Measurements from ENCODE around the gene TSPYL4.
"Not testable (repeated sequence)": the region's sequence is repeated elsewhere in the genome, so short reads cannot be mapped to it uniquely, and the experiment has no call there.

TSPYL4 gene

GRCh38 chr6:116253505-116254296 lies at the start of gene TSPYL4:
TSPYL4 (minus strand) TSS chr6:116254075; CDS start chr6:116254008, 67 bp downstream.
- peak; percentile 89 for DNase-seq

- no peak for DNase-seq
These were observed 47.2 kb upstream of the TSPYL4 start for GRCh38 chr6:116301104-116301503.

- no peak for DNase-seq
These were observed 46.7 kb upstream of the TSPYL4 start for GRCh38 chr6:116300566-116300965.

GRCh38 chr6:116298973-116299372 lies 45.1 kb upstream of the TSPYL4 start:
- DNase-seq = no peak

- no peak for DNase-seq
These were observed 44.4 kb upstream of the TSPYL4 start for GRCh38 chr6:116298273-116298672.

GRCh38 chr6:116292553-116292952 lies 38.7 kb upstream of the TSPYL4 start:
- no peak for DNase-seq

GRCh38 chr6:116291701-116292396 lies 38.0 kb upstream of the TSPYL4 start:
- DNase-seq = no peak

- no peak for DNase-seq
These were observed 36.9 kb upstream of the TSPYL4 start for GRCh38 chr6:116290799-116291198.

GRCh38 chr6:116289876-116290275 lies 36.0 kb upstream of the TSPYL4 start:
- no peak for DNase-seq

GRCh38 chr6:116287689-116288282 lies 33.9 kb upstream of the TSPYL4 start:
- no peak for DNase-seq

GRCh38 chr6:116286773-116287358 lies 33.0 kb upstream of the TSPYL4 start:
- no peak for DNase-seq

GRCh38 chr6:116284984-116285383 lies 31.1 kb upstream of the TSPYL4 start:
- DNase-seq = not testable (repeated sequence)

- no peak for DNase-seq
These were observed 29.3 kb upstream of the TSPYL4 start for GRCh38 chr6:116283191-116283590.

GRCh38 chr6:116282698-116283097 lies 28.8 kb upstream of the TSPYL4 start:
- no peak for DNase-seq

- DNase-seq = no peak
These were observed 27.1 kb upstream of the TSPYL4 start for GRCh38 chr6:116280933-116281316.

GRCh38 chr6:116280161-116280932 lies 26.5 kb upstream of the TSPYL4 start:
- DNase-seq = no peak

GRCh38 chr6:116279232-116280160 lies 25.6 kb upstream of the TSPYL4 start, which contains the start of gene TSPYL1:
TSPYL1 (minus strand) TSS chr6:116279930; CDS start chr6:116279830, 100 bp downstream.
- DNase-seq = peak; percentile 92

- peak; percentile 9 for DNase-seq
These were observed 25.0 kb upstream of the TSPYL4 start for GRCh38 chr6:116278854-116279231.

- no peak for DNase-seq
These were observed 24.6 kb upstream of the TSPYL4 start for GRCh38 chr6:116278481-116278829.

- DNase-seq = no peak
These were observed 23.2 kb upstream of the TSPYL4 start for GRCh38 chr6:116277124-116277523.

GRCh38 chr6:116271149-116271708 lies 17.4 kb upstream of the TSPYL4 start:
- DNase-seq = no peak

All from activated CD4-positive, alpha-beta T cell treated with anti-CD3 and anti-CD28 coated beads, Interleukin-2, amount 50 U/mL, for 1 hour (primary cell).